Stimulated activated CD8-positive, alpha-beta memory T cell treated with anti-CD3 and anti-CD28 coated beads, Interleukin-7, amount 100 ng/mL, for 48 hours (primary cell): ENCODE results near the gene ASCL1.
A peak's percentile ranks its signal among the peaks of the same experiment; 100 is the strongest.

Source experiments
- DNase-seq, 2 donors: peaks; one replicate each; pipeline ENCODE4 v3.0.0-alpha.2; 2020; ENCODE audit warnings: low read depth in 1 of 2; ENCODE audit errors: extremely low read depth in 1 of 2

The ASCL1 gene

GRCh38 chr12:102950950-102951619 is 6.4 kb upstream of the ASCL1 start:
- no peak for DNase-seq

- DNase-seq: no peak
Measured at GRCh38 chr12:102951841-102952240, 5.6 kb upstream of the ASCL1 start.

- DNase-seq: no peak
Measured at GRCh38 chr12:102953221-102953620, 4.3 kb upstream of the ASCL1 start.

GRCh38 chr12:102954134-102954533 is 3.3 kb upstream of the ASCL1 start:
- DNase-seq: no peak

- no peak for DNase-seq
Measured at GRCh38 chr12:102955926-102956737, 1.3 kb upstream of the ASCL1 start.

GRCh38 chr12:102956738-102957327 is 641 bp upstream of the ASCL1 start:
- no peak for DNase-seq

GRCh38 chr12:102958073-102958829 is 777 bp downstream of the ASCL1 start:
- DNase-seq: peak in 1 of 2 donors; percentile 10

GRCh38 chr12:102958830-102959176 is 1.3 kb downstream of the ASCL1 start:
- no peak for DNase-seq

GRCh38 chr12:102959391-102959790 is 1.9 kb downstream of the ASCL1 start:
- no peak for DNase-seq

GRCh38 chr12:102960766-102961465 is 3.4 kb downstream of the ASCL1 start:
- no peak for DNase-seq

- no peak for DNase-seq
Measured at GRCh38 chr12:102961466-102961855, 4.0 kb downstream of the ASCL1 start.

- DNase-seq: no peak
Measured at GRCh38 chr12:102962532-102962931, 5.1 kb downstream of the ASCL1 start.

GRCh38 chr12:102962986-102963385 is 5.5 kb downstream of the ASCL1 start:
- no peak for DNase-seq

- no peak for DNase-seq
Measured at GRCh38 chr12:102963796-102964195, 6.3 kb downstream of the ASCL1 start.

GRCh38 chr12:102964872-102965271 is 7.4 kb downstream of the ASCL1 start:
- DNase-seq: no peak

- no peak for DNase-seq
Measured at GRCh38 chr12:102965281-102966155, 8.0 kb downstream of the ASCL1 start.

- DNase-seq: no peak
Measured at GRCh38 chr12:102966200-102966863, 8.9 kb downstream of the ASCL1 start.

- no peak for DNase-seq
Measured at GRCh38 chr12:102970780-102971179, 13.3 kb downstream of the ASCL1 start.

GRCh38 chr12:102971227-102971626 is 13.8 kb downstream of the ASCL1 start:
- no peak for DNase-seq
